ENCODE data around the gene CTNNBL1.

The CTNNBL1 gene

GRCh38 chr20:37894454-37894853, 200.6 kb downstream of the CTNNBL1 start:
- Histone ChIP-seq H3K27ac (no peak overlapping the region), H3K36me3 (ENCODE audit: control insufficient read depth, insufficient read depth, low read length) (no peaks in the 10 kb centered on the region), H3K4me1 (no peaks in the 10 kb centered on the region), H3K9me3 (ENCODE audit: control insufficient read depth, low read length) (no peaks in the 10 kb centered on the region), H3K27me3 (ENCODE audit: control insufficient read depth, insufficient read depth, low read length) (no peaks in the 10 kb centered on the region), H3K4me2 (ENCODE audit: low read length) (no peak overlapping the region), H2AFZ (no peak overlapping the region), H3K9ac (no peak overlapping the region), H3K4me3 (ENCODE audit: low read depth, low read length) (no peak overlapping the region), H3K79me2 (no peaks in the 10 kb centered on the region)
- no peak for TF ChIP-seq CTCF (IDR thresholded peaks at IDR 0.05)

GRCh38 chr20:37895166-37895565, 201.3 kb downstream of the CTNNBL1 start:
- H3K4me2 ChIP-seq (ENCODE audit: low read length): no peak overlapping the region
- H3K9me3 ChIP-seq (ENCODE audit: control insufficient read depth, low read length): no peaks in the 10 kb centered on the region
- no peak overlapping the region for H3K4me3 ChIP-seq (ENCODE audit: low read depth, low read length)
- TF ChIP-seq CTCF (IDR thresholded peaks at IDR 0.05): no peak
- no peaks in the 10 kb centered on the region for H3K36me3 ChIP-seq (ENCODE audit: control insufficient read depth, insufficient read depth, low read length)
- no peaks in the 10 kb centered on the region for H3K4me1 ChIP-seq
- no peaks in the 10 kb centered on the region for H3K27me3 ChIP-seq (ENCODE audit: control insufficient read depth, insufficient read depth, low read length)
- no peak overlapping the region for H3K9ac ChIP-seq
- no peak overlapping the region for H2AFZ ChIP-seq
- no peak overlapping the region for H3K27ac ChIP-seq
- H3K79me2 ChIP-seq: no peaks in the 10 kb centered on the region

GRCh38 chr20:37896932-37897548, 203.2 kb downstream of the CTNNBL1 start:
- Histone ChIP-seq H3K4me1 (no peaks in the 10 kb centered on the region), H3K36me3 (ENCODE audit: control insufficient read depth, insufficient read depth, low read length) (no peaks in the 10 kb centered on the region), H3K4me3 (ENCODE audit: low read depth, low read length) (no peak overlapping the region), H3K27ac (no peak overlapping the region), H3K4me2 (ENCODE audit: low read length) (no peak overlapping the region), H3K9ac (no peak overlapping the region), H2AFZ (no peak overlapping the region), H3K79me2 (no peaks in the 10 kb centered on the region), H3K27me3 (ENCODE audit: control insufficient read depth, insufficient read depth, low read length) (no peaks in the 10 kb centered on the region), H3K9me3 (ENCODE audit: control insufficient read depth, low read length) (no peaks in the 10 kb centered on the region)
- no peak for TF ChIP-seq CTCF (IDR thresholded peaks at IDR 0.05)

GRCh38 chr20:37898233-37899104, 204.6 kb downstream of the CTNNBL1 start:
- Histone ChIP-seq H3K27me3 (ENCODE audit: control insufficient read depth, insufficient read depth, low read length) (no peaks in the 10 kb centered on the region), H3K4me2 (ENCODE audit: low read length) (no peak overlapping the region), H3K9me3 (ENCODE audit: control insufficient read depth, low read length) (no peaks in the 10 kb centered on the region), H3K27ac (no peak overlapping the region), H3K9ac (no peak overlapping the region), H3K4me3 (ENCODE audit: low read depth, low read length) (no peak overlapping the region), H3K79me2 (no peaks in the 10 kb centered on the region), H3K4me1 (no peaks in the 10 kb centered on the region), H3K36me3 (ENCODE audit: control insufficient read depth, insufficient read depth, low read length) (no peaks in the 10 kb centered on the region), H2AFZ (no peak overlapping the region)
- TF ChIP-seq CTCF (IDR thresholded peaks at IDR 0.05): no peak
